ENCODE data around the gene CCNK. TPM values are rescaled to one million over a fixed set of nuclear protein-coding genes. Genes with fewer than 3 reads are reported as not detected.
A peak's percentile ranks its signal among the peaks of the same experiment; 100 is the strongest.

The CCNK gene
- total RNA-seq, 1 donor from 2014 or later = 64.8 TPM

DNA sequence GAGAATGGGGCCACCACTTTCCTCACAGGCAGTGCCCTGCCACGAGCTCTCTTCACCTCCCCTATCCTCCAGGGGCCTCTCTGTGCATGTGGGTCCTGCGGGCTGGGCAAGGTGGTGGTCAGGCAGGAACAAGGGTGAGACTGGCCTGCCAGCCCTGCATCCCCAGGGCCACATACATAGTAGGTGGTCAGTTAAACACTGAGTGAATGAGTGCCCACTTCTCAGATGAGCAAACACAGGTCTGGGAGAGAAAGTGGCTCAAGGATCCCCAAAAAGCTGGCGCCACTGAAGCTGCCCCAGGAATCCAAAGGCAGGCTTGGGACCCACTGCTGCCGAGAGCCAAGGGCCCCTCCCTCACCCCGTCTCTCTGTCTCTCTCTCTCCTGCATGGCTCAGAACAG, 51.1 kb downstream of the CCNK start:
- Mint-ChIP-seq H3K4me1 (ENCODE audit: low read depth) (peaks cover 12% of the 10 kb centered on the region), H3K27me3 (no peaks in the 10 kb centered on the region), H3K4me3 (ENCODE audit: low read depth) (no peak overlapping the region), H3K27ac (no peak overlapping the region), H3K9me3 (ENCODE audit: low read depth) (no peaks in the 10 kb centered on the region), H3K36me3 (ENCODE audit: insufficient read depth) (no peaks in the 10 kb centered on the region)
- no peak for TF ChIP-seq CTCF (IDR thresholded peaks at IDR 0.05; ENCODE audit: unreplicated experiment)
- no peak for DNase-seq (ENCODE audit: low spot score, unreplicated experiment)

DNA sequence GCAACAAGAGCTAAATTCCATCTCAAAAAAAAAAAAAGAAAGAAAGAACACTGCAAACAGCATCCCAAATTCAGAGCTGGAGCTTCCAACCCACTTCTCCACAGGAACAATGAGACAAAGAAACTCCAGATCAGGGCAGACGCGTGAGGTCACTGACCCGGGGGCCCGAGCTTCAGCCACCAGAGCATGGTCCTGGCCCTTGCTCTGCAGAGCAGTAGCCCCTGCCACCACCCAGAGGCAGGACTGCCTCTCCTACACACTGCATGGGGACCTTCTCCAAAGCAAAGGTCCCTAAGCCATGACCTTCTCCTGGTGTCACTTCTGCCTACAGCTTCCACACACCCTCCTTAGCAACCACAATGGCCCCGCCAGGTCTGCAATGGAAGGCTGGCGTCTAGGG, 53.1 kb downstream of the CCNK start:
- Mint-ChIP-seq H3K36me3 (ENCODE audit: insufficient read depth) (no peaks in the 10 kb centered on the region), H3K9me3 (ENCODE audit: low read depth) (no peaks in the 10 kb centered on the region), H3K27me3 (no peaks in the 10 kb centered on the region), H3K27ac (peak overlapping the region; percentile 69), H3K4me1 (ENCODE audit: low read depth) (peaks cover 18% of the 10 kb centered on the region), H3K4me3 (ENCODE audit: low read depth) (no peak overlapping the region)
- TF ChIP-seq CTCF (IDR thresholded peaks at IDR 0.05; ENCODE audit: unreplicated experiment) = no peak
- DNase-seq (ENCODE audit: low spot score, unreplicated experiment) = no peak

GRCh38 chr14:99534863-99535262, 53.7 kb downstream of the CCNK start:
- H3K27ac Mint-ChIP-seq = no peak overlapping the region
- no peaks in the 10 kb centered on the region for H3K27me3 Mint-ChIP-seq
- no peak for DNase-seq (ENCODE audit: low spot score, unreplicated experiment)
- H3K4me3 Mint-ChIP-seq (ENCODE audit: low read depth) = no peak overlapping the region
- H3K36me3 Mint-ChIP-seq (ENCODE audit: insufficient read depth) = no peaks in the 10 kb centered on the region
- H3K4me1 Mint-ChIP-seq (ENCODE audit: low read depth) = peaks cover 18% of the 10 kb centered on the region
- TF ChIP-seq CTCF (IDR thresholded peaks at IDR 0.05; ENCODE audit: unreplicated experiment) = no peak
- H3K9me3 Mint-ChIP-seq (ENCODE audit: low read depth) = no peaks in the 10 kb centered on the region

- Mint-ChIP-seq H3K9me3 (ENCODE audit: low read depth) (no peaks in the 10 kb centered on the region), H3K4me1 (ENCODE audit: low read depth) (peaks cover 16% of the 10 kb centered on the region), H3K36me3 (ENCODE audit: insufficient read depth) (no peaks in the 10 kb centered on the region), H3K27ac (no peak overlapping the region), H3K4me3 (ENCODE audit: low read depth) (no peak overlapping the region), H3K27me3 (no peaks in the 10 kb centered on the region)
- DNase-seq (ENCODE audit: low spot score, unreplicated experiment) = no peak
- no peak for TF ChIP-seq CTCF (IDR thresholded peaks at IDR 0.05; ENCODE audit: unreplicated experiment)
Observed at GRCh38 chr14:99535448-99535847, 54.2 kb downstream of the CCNK start.

DNA sequence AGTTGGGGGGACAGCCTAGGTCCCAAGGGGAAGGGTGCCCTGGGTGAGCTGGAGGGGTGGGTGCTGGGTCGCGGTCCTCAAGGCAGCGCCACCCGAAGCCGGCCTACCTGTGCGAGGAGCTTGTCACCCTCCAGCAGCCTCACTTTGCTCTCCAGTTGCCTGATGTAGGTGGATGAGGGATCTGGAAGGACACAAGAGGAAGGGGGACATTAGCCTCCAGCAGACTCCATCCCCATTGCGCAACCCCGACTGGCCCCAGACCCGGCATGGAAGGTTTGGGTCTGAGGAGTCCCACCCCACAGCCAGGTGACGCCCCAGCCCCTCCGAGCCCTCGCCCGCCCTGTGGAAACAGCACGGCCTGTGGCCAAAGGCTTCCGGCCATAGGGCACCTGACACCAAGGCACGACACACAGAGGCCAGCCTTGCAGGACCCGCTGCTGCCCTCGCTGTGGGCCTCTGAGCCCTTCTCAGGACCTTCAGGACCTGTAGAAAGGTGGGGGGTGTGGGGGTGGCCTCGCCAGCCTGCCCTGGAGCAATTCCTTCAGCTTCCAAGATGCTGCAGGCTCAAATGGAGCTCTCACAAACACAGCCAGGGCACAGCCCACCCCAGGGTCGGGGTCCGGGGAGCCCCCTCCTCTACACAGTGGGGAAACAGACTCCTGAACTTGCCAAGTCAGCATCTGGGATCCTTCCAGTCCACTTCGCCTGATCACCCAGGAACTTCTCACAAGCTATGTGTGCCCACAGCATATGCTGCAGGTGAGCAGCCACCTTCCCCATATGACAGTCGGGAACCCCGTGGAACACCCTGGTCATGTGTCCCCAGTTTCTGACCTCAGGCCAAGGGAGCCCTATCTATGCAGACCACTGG, 54.9 kb downstream of the CCNK start:
- no peaks in the 10 kb centered on the region for H3K36me3 Mint-ChIP-seq (ENCODE audit: insufficient read depth)
- H3K27ac Mint-ChIP-seq = peak overlapping the region; percentile 20
- DNase-seq (ENCODE audit: low spot score, unreplicated experiment) = no peak
- H3K9me3 Mint-ChIP-seq (ENCODE audit: low read depth) = no peaks in the 10 kb centered on the region
- H3K4me3 Mint-ChIP-seq (ENCODE audit: low read depth) = no peak overlapping the region
- H3K27me3 Mint-ChIP-seq = no peaks in the 10 kb centered on the region
- TF ChIP-seq CTCF (IDR thresholded peaks at IDR 0.05; ENCODE audit: unreplicated experiment) = no peak
- peaks cover 11% of the 10 kb centered on the region for H3K4me1 Mint-ChIP-seq (ENCODE audit: low read depth)

Measured in progenitor cell of endocrine pancreas (in vitro differentiated cells).